Right atrium auricular region (tissue), 2 donors: ENCODE results near the gene NHS. TPM values are rescaled to one million over a fixed set of nuclear protein-coding genes. Genes with fewer than 3 reads are reported as not detected.

Experiments used
- DNase-seq: peaks from one replicate; pipeline ENCODE4 v3.0.0-alpha.2; 2019; ENCODE audit warnings: low spot score
- H3K27ac ChIP-seq, 2 donors: fragments of 200-600 bp; sonication (generic); 1 replicate in 1 of 2; 2 replicates in 1 of 2; pipeline ENCODE4 v1.5.1; 2016 to 2019
- H3K27me3 ChIP-seq, 2 donors: fragments of 200-600 bp; sonication (generic); one replicate each; pipeline versions ENCODE4 v1.5.1 to v1.6.0; 2017 to 2019
- H3K36me3 ChIP-seq: fragments of 200-600 bp; sonication (generic); one replicate; pipeline ENCODE4 v1.5.1; 2016
- H3K4me1 ChIP-seq, 2 donors: fragments of 200-600 bp; sonication (generic); one replicate each; pipeline versions ENCODE4 v1.5.1 to v1.6.0; 2017 to 2019
- H3K4me3 ChIP-seq, 2 donors: fragments of 200-600 bp; sonication (generic); 1 replicate in 1 of 2; 2 replicates in 1 of 2; pipeline ENCODE4 v1.5.1; 2017 to 2019; ENCODE audit warnings: mild to moderate bottlenecking in 1 of 2, moderate library complexity in 1 of 2
- H3K9me3 ChIP-seq, 2 donors: fragments of 200-600 bp; sonication (generic); one replicate each; pipeline ENCODE4 v1.5.1; 2019
- total RNA-seq, 2 donors: library from RNA; depleted of rRNA; stranded (reverse); fragments of >200 nt; gene quantifications; one replicate each; pipeline ENCODE4 v1.1.0, GENCODE V29; 2016
- TF ChIP-seq, protein P1 (sequence below), 2 donors: fragments of 200-600 bp; sonication (generic); IDR thresholded peaks; one replicate each; pipeline ENCODE4 v1.5.1; 2019; ENCODE audit warnings: antibody characterized with exemption in 2 of 2

The NHS gene
- total RNA-seq, 2 donors from 2014 or later, result 0.59 to 2.0 TPM

DNA sequence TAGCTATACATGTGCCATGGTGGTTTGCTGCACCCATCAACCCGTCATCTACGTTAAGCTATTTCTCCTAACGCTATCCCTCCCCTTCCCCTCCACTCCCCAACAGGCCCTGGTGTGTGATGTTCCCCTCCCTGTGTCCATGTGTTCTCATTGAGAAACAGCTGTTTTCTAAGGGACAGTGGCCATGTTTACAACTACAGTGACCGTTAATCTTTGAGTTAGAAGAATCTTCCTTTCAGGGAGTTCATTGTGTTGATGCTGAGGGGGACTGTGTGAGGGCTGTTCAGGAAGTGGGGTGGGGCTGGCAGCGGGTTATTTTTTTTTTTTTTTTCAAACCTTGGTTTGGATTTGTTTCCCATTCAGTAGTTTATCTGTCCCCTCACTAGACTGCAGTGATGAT, 179.9 kb downstream of the NHS start:
- H3K4me1 ChIP-seq, result no peaks in the 10 kb centered on the region
- H3K9me3 ChIP-seq, result no peaks in the 10 kb centered on the region
- H3K36me3 ChIP-seq, result no peaks in the 10 kb centered on the region
- TF ChIP-seq, protein P1, sequence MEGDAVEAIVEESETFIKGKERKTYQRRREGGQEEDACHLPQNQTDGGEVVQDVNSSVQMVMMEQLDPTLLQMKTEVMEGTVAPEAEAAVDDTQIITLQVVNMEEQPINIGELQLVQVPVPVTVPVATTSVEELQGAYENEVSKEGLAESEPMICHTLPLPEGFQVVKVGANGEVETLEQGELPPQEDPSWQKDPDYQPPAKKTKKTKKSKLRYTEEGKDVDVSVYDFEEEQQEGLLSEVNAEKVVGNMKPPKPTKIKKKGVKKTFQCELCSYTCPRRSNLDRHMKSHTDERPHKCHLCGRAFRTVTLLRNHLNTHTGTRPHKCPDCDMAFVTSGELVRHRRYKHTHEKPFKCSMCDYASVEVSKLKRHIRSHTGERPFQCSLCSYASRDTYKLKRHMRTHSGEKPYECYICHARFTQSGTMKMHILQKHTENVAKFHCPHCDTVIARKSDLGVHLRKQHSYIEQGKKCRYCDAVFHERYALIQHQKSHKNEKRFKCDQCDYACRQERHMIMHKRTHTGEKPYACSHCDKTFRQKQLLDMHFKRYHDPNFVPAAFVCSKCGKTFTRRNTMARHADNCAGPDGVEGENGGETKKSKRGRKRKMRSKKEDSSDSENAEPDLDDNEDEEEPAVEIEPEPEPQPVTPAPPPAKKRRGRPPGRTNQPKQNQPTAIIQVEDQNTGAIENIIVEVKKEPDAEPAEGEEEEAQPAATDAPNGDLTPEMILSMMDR (IDR thresholded peaks at IDR 0.05), result no peak
- no peaks in the 10 kb centered on the region for H3K27me3 ChIP-seq
- H3K4me3 ChIP-seq, result no peak overlapping the region
- no peak for DNase-seq
- no peak overlapping the region for H3K27ac ChIP-seq

DNA sequence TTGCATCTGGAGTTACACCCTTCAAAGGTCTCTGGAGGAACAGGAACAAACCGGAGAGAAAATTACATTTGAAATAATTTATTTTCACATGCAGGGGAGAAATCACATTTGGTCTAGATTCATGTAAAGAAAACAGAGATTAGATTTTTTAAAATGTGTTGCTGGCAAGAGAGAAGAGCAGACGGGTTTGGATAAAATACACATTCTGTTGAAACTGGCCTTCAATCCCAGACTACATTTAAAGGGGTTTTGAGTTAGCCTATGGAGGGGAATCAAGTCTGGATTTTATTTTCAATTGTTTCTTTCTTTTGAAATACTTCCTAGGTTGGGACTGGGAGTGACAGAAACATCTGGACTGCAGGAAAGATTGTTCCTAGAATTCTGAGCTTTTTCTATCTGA, 180.8 kb downstream of the NHS start:
- H3K27me3 ChIP-seq, result no peaks in the 10 kb centered on the region
- no peaks in the 10 kb centered on the region for H3K9me3 ChIP-seq
- H3K27ac ChIP-seq, result no peak overlapping the region
- DNase-seq, result no peak
- no peaks in the 10 kb centered on the region for H3K36me3 ChIP-seq
- TF ChIP-seq, protein P1 (IDR thresholded peaks at IDR 0.05), result no peak
- H3K4me1 ChIP-seq, result no peaks in the 10 kb centered on the region
- no peak overlapping the region for H3K4me3 ChIP-seq

DNA sequence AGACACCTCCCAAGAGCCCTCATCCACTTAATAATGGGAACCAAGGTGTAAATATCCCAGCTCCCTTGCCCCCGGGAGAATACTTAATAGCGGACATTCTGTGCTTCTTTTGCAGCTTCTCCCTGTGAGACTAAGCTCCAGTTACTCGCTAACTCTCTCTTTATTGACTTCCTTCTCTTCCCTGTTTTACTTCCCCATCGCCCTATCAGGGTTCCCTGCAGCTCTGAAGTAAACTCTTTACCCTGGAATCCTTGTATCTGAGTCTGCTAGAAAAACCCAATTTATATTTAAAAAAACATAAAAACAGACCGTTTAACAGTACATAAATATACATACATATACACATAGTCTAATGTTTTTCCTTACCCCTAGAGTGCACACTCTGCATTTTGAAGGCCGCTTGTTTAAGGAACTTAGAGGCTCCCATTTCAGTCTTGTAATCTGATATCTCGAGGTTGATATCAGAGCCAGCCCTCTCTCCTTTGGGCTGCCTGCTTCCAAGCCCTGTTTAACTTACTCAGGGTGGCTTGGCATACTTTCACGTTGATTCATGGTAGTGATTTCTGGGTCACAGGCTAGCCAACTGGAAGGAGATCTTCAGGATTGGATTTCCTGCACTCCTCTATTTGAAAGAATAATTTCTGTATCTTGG, 184.9 kb downstream of the NHS start:
- no peak for DNase-seq
- no peaks in the 10 kb centered on the region for H3K36me3 ChIP-seq
- H3K9me3 ChIP-seq, result no peaks in the 10 kb centered on the region
- H3K4me3 ChIP-seq, result no peak overlapping the region
- TF ChIP-seq, protein P1 (IDR thresholded peaks at IDR 0.05), result no peak
- no peaks in the 10 kb centered on the region for H3K27me3 ChIP-seq
- no peak overlapping the region for H3K27ac ChIP-seq
- no peaks in the 10 kb centered on the region for H3K4me1 ChIP-seq

DNA sequence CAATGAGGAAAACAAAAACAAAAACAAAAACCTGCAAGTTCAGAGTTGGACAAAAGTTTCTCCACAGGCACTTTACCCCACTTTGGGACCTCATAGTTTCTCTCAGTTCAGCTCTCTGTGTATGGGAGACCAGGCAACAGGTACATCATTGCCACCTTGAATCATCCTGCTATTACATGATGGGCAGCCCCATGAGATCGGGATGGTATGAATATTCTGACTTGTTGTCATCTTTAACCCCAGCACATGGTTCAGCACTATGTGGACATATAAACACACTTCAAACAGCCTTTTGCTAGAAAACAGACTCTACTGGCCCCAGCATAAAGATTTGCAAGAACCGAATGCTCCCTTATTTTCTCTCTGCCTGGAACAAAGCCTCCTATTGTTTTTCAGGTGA, 185.4 kb downstream of the NHS start:
- no peak overlapping the region for H3K27ac ChIP-seq

DNA sequence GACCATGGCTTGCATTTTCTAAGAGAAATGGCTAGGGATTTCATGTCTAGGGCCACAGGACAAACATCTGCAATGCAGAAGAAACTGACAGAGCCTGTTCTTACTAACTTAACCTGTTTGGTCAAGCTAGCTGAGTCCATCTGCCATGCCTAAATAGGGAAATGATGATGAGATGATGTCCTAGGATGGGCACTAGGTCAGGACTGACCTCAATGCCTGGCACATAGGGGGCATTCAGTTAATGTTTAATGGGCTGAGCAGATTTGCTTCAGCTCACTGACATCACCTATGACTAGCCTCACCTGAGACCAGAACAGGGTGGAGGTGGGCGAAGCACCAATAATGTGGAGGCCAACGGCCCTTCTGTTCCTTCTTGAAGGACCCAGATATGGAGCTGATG, 188.1 kb downstream of the NHS start:
- Histone ChIP-seq H3K4me3 (no peak overlapping the region), H3K27ac (no peak overlapping the region), H3K4me1 (peaks cover 0 to 9% of the 10 kb centered on the region in 2 donors), H3K36me3 (no peaks in the 10 kb centered on the region), H3K9me3 (no peaks in the 10 kb centered on the region), H3K27me3 (no peaks in the 10 kb centered on the region)
- TF ChIP-seq, protein P1 (IDR thresholded peaks at IDR 0.05), result no peak
- DNase-seq, result no peak

More for the DNA sequence above, 185.4 kb downstream of the NHS start:
- TF ChIP-seq, protein P1 (IDR thresholded peaks at IDR 0.05), result no peak
- Histone ChIP-seq H3K9me3 (no peaks in the 10 kb centered on the region), H3K4me3 (no peak overlapping the region), H3K36me3 (no peaks in the 10 kb centered on the region), H3K4me1 (no peaks in the 10 kb centered on the region), H3K27me3 (no peaks in the 10 kb centered on the region)
- DNase-seq, result no peak

DNA sequence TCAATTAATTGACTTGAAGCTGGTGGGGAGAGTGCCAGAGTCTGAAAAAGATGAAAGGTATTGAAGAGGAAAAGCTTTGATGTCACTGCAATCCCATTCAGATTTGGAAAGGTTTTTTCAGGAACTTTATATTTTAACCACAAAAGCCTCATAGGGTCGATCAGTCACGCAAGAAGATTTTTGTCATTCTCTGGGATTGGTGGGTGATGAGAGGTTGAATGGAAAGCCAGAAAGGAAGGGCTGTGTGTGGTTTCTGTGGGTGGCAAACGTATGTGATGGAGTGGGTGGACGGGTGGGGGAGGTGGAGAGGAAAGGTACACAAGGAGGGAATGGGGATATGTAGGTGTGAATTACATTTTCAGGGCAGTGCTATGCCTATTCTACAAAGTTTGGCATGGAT, 188.5 kb downstream of the NHS start:
- Histone ChIP-seq H3K36me3 (no peaks in the 10 kb centered on the region), H3K4me1 (peaks cover 0 to 9% of the 10 kb centered on the region in 2 donors), H3K4me3 (no peak overlapping the region), H3K9me3 (no peaks in the 10 kb centered on the region), H3K27ac (no peak overlapping the region), H3K27me3 (no peaks in the 10 kb centered on the region)
- TF ChIP-seq, protein P1 (IDR thresholded peaks at IDR 0.05), result no peak
- no peak for DNase-seq
